ENCODE measurements around the gene ZNF74.
"Not testable (repeated sequence)": the region's sequence is repeated elsewhere in the genome, so short reads cannot be mapped to it uniquely, and the experiment has no call there.

ZNF74 gene

GRCh38 chr22:20451129-20451778 lies 57.3 kb downstream of the ZNF74 start:
- DNase-seq: not testable (repeated sequence)

GRCh38 chr22:20451920-20452319 lies 58.0 kb downstream of the ZNF74 start:
- DNase-seq: no peak

- DNase-seq: no peak
These were observed 59.3 kb downstream of the ZNF74 start for GRCh38 chr22:20453222-20453621.

GRCh38 chr22:20455709-20456063 lies 61.7 kb downstream of the ZNF74 start:
- DNase-seq: no peak

- DNase-seq: peak; percentile 90
These were observed 62.2 kb downstream of the ZNF74 start for GRCh38 chr22:20456064-20456721.

- no peak for DNase-seq
These were observed 62.7 kb downstream of the ZNF74 start for GRCh38 chr22:20456722-20457076.

- DNase-seq: no peak
These were observed 63.7 kb downstream of the ZNF74 start for GRCh38 chr22:20457506-20458240.

Measured in femur (tissue), 1 donor.